ENCODE results near the gene JAG1.

Gene JAG1

GRCh38 chr20:10667077-10667401, 6.8 kb downstream of the JAG1 start:
- DNase-seq: no peak

- no peak for DNase-seq
These were observed 7.3 kb downstream of the JAG1 start for GRCh38 chr20:10666221-10667076.

DNA sequence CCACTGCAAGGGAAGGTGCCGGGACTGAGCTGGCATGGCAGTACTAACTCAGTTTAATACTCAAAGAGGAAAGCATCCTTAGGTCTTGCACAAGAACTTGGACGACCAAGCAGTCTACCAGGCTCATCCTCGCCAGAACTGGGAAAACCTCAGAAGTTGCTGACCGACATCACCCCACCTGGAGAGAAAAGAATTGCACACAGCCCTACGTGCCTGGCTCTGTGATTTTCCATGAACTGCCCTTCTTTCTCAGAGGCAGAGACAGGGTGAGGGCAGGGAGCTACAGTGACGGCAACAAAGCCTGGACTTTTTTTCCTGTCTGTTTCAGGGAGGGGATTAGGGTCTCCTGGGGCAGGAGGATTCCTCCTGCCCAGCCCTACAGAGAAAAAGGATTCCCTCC, 8.0 kb downstream of the JAG1 start:
- DNase-seq: no peak

GRCh38 chr20:10665027-10665561, 8.7 kb downstream of the JAG1 start:
- DNase-seq: no peak

GRCh38 chr20:10663756-10664155, 10.0 kb downstream of the JAG1 start:
- DNase-seq: no peak

DNA sequence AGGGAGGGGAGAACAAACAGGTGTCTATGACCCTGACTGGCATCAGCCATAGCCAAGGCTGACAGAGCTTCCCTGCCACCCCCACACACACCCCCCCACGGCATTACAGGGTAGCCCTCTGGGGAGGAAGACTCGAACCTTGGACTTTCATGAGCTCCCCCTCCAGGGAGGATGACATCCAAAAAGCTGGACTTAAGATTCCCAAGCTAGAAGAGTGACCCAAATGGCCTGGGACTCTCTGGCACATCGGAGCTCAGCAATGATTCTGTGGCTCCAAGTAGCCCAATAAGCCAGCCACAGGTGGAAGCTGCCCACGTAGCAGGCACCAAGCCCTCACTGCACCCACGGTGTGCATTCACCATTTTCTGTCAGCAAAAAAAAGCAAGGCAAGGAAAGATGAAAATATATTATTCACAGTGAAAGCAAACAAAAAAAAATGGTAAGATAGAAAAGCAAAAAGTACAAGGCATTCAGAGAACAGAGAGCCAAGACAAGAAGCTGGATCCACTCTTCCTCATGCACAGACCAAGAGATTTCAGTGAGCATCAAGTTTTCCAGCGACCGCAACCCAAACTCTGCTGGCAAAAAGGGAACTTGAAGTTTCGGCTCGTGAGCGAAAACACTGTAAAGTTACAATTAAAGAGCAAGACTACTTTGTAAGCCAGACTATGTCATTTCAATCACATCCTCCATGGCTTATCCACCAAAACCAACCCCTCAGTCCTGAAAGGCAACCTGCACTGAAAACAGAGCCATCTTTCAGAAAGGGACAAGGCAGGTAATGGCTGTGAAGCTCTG, 10.9 kb downstream of the JAG1 start:
- DNase-seq: no peak

DNA sequence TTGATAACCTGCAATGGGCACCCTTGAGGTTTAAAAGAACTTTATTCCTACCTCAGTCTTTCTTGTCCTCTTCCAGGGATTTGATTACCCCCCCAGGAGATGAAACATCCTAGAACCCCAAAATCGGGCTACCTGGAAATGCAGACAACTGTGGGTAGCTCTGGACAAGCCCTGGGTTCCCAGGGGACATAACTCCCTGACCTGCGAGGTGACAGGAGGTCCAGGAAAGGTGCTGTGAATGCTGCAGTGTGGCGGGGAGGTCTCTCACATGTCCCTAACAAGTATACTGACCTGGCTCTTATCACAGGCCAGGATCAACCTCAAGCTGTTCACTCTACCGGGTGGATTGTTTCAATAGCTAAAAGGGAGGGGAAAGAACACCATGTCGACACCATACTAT, 11.6 kb downstream of the JAG1 start:
- DNase-seq: no peak

- no peak for DNase-seq
These were observed 12.5 kb downstream of the JAG1 start for GRCh38 chr20:10661261-10661660.

GRCh38 chr20:10660661-10661060, 13.1 kb downstream of the JAG1 start:
- no peak for DNase-seq

- DNase-seq: no peak
These were observed 13.9 kb downstream of the JAG1 start for GRCh38 chr20:10659651-10660601.

GRCh38 chr20:10658876-10659632, 14.7 kb downstream of the JAG1 start:
- no peak for DNase-seq

DNA sequence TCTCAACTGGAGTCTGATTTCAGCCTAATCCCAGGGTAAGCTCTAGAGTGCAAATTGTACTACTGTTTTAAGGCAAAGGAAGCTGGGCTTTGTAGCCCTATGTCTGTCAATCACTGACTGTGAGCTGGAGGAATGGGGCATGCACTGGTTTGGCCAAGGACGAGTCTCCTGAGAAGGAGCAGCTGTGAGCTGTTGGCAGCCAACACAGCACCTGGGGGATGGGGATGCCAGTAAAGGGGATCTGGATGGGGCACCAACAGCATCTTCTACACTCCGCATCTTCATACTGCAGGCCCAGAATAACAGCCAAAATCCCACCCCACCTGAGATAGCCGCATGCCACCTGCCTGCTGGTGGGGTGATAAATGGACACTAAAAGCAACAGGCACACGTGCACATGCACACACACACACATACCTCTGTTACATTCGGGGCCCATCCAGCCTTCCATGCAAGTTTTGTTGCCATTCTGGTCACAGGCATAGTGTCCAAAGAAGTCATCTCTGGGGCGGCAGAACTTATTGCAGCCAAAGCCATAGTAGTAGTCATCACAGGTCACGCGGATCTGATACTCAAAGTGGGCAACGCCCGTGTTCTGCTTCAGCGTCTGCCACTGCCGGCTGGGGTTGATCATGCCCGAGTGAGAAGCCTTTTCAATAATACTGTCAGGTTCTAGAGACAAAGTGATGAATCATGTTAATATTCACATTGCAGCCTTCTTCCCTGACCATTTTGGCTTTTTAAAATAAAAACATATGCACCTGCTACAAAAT, 15.6 kb downstream of the JAG1 start:
- DNase-seq: no peak

DNA sequence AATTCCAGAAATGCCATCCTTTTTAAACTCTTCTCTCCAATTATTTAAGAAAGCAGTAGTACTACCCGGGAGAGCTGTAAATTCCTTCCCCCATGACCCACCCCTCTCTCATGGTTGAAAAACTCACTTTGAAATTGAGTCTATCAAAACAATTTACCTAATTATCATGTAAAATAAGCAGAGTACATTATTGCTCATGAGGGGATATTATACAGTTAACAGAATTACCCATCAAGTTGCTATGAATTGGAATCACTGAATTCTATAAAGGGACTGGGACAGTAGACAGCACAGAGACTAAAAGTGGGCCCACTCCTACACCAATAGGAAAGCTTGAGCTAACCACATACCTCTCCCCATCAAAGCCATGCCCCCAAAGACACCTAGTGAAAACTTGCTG, 16.3 kb downstream of the JAG1 start:
- no peak for DNase-seq

GRCh38 chr20:10655720-10656669, 17.8 kb downstream of the JAG1 start:
- DNase-seq: no peak

DNA sequence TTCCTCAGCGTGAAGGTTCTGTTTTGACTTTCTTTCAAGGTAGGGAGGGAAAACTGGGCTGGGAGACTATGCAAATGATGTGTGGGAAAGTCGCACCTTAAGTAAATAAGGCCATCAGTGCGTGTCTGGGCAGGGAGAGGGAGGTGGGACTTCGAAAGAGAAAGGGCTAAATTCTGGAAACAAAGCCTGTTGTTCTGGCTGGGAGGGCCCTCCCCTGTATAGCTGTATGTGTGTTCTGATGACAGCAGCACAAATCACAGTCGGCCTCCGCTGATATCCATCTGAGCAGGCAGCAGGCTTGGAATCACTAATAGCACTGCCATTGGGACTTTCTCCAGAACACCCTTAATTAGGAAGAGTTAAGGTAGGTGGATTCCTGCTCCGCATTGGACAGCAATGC, 19.2 kb downstream of the JAG1 start:
- peak; percentile 43 for DNase-seq

- DNase-seq: no peak
These were observed 19.6 kb downstream of the JAG1 start for GRCh38 chr20:10654250-10654610.

DNA sequence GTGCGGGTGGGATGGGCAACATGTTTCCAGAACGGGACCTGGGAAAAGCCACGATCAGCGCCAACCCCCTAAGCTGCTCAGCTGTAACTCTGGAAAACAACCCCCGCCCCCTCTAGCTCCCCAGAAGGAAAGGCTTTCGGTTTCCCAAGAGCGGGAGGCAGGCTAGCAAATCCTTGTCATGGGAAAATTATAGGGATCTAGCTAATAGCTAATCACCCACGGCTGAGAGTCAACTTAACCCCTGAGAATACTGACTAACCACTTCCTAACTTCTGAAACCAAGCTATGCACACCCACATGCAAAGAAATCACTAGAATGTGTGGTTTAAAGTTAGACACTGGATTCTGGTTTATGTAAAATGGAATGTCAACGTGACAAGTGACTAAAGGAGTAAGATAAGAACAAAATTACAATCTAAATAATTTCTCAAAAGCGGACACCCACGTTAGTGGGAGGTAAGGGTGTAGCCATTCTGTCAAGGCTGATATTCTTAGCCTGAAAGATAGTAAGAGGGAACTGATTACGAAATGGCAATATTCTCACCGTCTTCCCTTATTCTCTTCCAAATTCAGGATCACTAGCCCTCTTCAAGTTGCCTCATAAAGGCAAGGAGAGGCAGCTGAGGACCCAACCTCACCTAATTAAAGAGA, 20.1 kb downstream of the JAG1 start:
- no peak for DNase-seq

DNA sequence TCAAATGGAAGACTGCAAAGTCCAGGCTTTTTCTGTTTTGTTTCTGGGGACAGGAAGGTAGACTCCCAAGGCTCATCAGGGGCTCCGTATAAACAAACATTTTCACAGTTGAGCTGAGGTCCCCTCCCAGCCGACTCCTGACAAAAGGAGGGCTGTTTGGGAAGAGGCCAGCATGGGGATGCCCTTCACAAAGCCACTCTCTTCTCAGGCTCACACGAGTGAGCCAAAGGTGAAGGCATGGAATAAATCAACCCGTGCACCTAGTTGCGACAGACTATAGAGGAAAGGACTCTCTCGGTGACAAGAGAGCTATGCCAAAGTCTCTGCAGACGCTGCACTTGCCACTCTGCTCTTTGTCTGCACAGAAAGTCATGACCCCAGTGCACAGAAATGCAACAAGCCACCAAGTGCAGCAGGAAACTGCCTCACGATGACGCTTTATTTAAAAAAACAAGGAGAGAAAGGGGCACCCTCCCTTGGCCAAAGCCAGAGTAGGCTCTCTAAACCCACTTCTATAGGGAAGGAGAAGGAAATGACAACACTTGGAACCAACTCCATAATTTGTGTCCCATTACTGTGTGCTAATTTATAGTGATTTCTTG, 21.0 kb downstream of the JAG1 start:
- no peak for DNase-seq

- DNase-seq: no peak
These were observed 21.6 kb downstream of the JAG1 start for GRCh38 chr20:10652185-10652584.

Data from DMS53 (cell line).